Measurements from ENCODE around the gene TGFB2. TPM values are rescaled to one million over a fixed set of nuclear protein-coding genes. Genes with fewer than 3 reads are reported as not detected.

Gene TGFB2
- total and polyA plus RNA-seq, 3 donors from 2014 or later, result 2.4 to 4.5 (median 2.6) TPM

- Histone ChIP-seq H3K27me3 (no peaks in the 10 kb centered on the region), H3K4me1 (peaks cover 4% of the 10 kb centered on the region), H3K36me3 (ENCODE audit: low read depth, missing control alignments) (no peaks in the 10 kb centered on the region), H3K4me3 (no peak overlapping the region), H3K27ac (no peak overlapping the region), H3K9me3 (no peaks in the 10 kb centered on the region)
- no peak for TF ChIP-seq POLR2A (IDR thresholded peaks at IDR 0.05)
- no peak for TF ChIP-seq CTCF (IDR thresholded peaks at IDR 0.05)
- DNase-seq, result no peak
- intact Hi-C loops (cut with DNase I; ENCODE audit: low total_unique reads), result no loop called here
- 67 to 77% methylated on average over 6 to 8 of the region's 8 CpGs for WGBS, 2 donors
Observed at GRCh38 chr1:218352075-218352438, 6.9 kb downstream of the TGFB2 start.

GRCh38 chr1:218353656-218354055, 8.5 kb downstream of the TGFB2 start:
- TF ChIP-seq POLR2A (IDR thresholded peaks at IDR 0.05), result no peak
- no peak for TF ChIP-seq CTCF (IDR thresholded peaks at IDR 0.05)
- H3K4me1 ChIP-seq, result peaks cover 4% of the 10 kb centered on the region
- intact Hi-C loops (cut with DNase I; ENCODE audit: low total_unique reads), result no loop called here
- H3K36me3 ChIP-seq (ENCODE audit: low read depth, missing control alignments), result no peaks in the 10 kb centered on the region
- no peaks in the 10 kb centered on the region for H3K9me3 ChIP-seq
- no peak for DNase-seq
- H3K4me3 ChIP-seq, result no peak overlapping the region
- H3K27me3 ChIP-seq, result no peaks in the 10 kb centered on the region
- 91 to 95% methylated on average over 4 of the region's 4 CpGs for WGBS, 2 donors
- no peak overlapping the region for H3K27ac ChIP-seq

DNA sequence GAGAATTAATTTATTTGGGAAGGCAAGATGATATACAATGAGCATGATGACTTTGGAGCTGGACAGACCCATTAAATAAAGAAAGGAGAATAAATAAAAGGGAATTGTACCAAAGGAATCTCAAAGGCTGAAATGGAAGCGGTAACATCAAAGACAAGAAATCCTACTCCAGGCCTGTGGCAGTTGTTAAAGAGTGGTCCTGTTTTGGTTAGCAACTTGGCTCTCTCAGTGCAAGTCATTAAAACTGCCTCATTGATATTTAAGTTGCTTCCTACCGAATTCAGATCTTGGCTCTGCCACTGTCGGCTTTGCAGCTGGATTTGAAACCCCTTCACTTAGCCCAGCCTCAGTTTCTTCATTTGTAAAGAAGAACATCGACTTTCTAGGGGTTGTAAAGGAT, 10.1 kb downstream of the TGFB2 start:
- whole genome bisulfite sequencing, 2 donors, result 82 to 83% methylated on average over 4 of the region's 4 CpGs
- DNase-seq, result no peak
- Histone ChIP-seq H3K4me1 (peaks cover 4% of the 10 kb centered on the region), H3K4me3 (no peak overlapping the region), H3K27me3 (no peaks in the 10 kb centered on the region), H3K9me3 (no peaks in the 10 kb centered on the region), H3K27ac (no peak overlapping the region), H3K36me3 (ENCODE audit: low read depth, missing control alignments) (no peaks in the 10 kb centered on the region)
- intact Hi-C loops (cut with DNase I; ENCODE audit: low total_unique reads), result no loop called here
- TF ChIP-seq CTCF (IDR thresholded peaks at IDR 0.05) (no peak), POLR2A (IDR thresholded peaks at IDR 0.05) (no peak)

DNA sequence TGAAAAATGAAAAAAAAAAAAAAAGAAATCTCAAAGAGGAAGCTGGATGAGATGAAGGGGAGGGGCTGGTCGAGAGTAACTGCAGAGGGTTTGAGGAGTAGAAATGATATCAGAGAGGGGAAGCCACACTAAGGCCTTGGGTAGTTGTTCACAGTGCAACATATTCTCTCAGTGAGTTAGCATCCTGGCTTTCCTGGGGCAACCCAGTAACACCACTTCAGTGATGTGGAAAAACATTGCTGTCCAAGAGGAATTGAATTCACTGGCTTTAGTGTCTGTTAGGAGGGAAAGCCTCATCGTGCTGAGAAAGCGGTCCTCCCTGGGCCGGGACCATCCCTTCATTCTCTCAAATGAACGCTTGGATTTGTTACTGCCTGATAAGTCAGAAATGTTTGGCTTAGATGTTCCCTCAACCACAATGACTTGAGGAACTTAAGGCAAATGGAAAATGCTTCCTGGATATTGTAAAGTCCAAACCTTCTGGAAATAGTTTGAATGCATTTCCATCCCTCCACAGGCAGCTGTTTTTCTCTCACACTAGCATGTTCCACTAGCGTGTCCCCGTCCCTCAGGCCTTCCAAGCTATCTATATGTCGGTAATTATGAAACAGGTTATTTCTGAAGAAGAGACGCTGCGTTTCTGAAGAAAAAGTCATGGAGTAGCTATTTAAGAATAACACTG, 12.2 kb downstream of the TGFB2 start:
- intact Hi-C loops (cut with DNase I; ENCODE audit: low total_unique reads), result no loop called here
- no peak for TF ChIP-seq CTCF (IDR thresholded peaks at IDR 0.05)
- no peak for TF ChIP-seq POLR2A (IDR thresholded peaks at IDR 0.05)
- WGBS, 2 donors, result 51 to 70% methylated on average over 10 of the region's 10 CpGs
- Histone ChIP-seq H3K4me3 (no peak overlapping the region), H3K27ac (peak overlapping the region; percentile 32 to 52), H3K4me1 (peaks cover 4% of the 10 kb centered on the region), H3K9me3 (no peaks in the 10 kb centered on the region), H3K36me3 (ENCODE audit: low read depth, missing control alignments) (no peaks in the 10 kb centered on the region), H3K27me3 (no peaks in the 10 kb centered on the region)
- no peak for DNase-seq

DNA sequence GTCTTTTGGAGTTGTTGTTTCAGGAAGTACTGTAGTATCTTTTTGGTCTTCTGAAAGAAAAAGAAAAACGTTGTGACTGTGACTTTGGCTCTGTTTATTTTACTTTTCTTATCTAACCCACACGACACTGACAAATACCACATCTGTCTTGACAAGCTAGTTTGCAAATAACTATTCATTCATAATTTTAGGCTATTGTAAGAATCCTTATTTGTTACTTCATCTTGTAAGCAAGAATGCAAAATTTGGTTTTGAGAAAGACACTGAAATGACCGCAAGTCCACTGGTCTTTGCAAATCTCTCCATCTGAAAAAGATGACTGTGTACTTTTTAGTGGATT, 12.7 kb downstream of the TGFB2 start:
- Histone ChIP-seq H3K9me3 (no peaks in the 10 kb centered on the region), H3K27ac (peak overlapping the region in 1 of 2 donors; percentile 52), H3K36me3 (ENCODE audit: low read depth, missing control alignments) (no peaks in the 10 kb centered on the region), H3K27me3 (no peaks in the 10 kb centered on the region), H3K4me3 (no peak overlapping the region), H3K4me1 (peaks cover 4% of the 10 kb centered on the region)
- TF ChIP-seq CTCF (IDR thresholded peaks at IDR 0.05), result no peak
- TF ChIP-seq POLR2A (IDR thresholded peaks at IDR 0.05), result no peak
- WGBS, 2 donors, result 49 to 51% methylated on average over 3 of the region's 3 CpGs
- intact Hi-C loops (cut with DNase I; ENCODE audit: low total_unique reads), result no loop called here
- DNase-seq, result no peak
